ENCODE measurements around the gene XPNPEP1.
"Not testable (repeated sequence)": the region's sequence is repeated elsewhere in the genome, so short reads cannot be mapped to it uniquely, and the experiment has no call there.

XPNPEP1 gene

DNA sequence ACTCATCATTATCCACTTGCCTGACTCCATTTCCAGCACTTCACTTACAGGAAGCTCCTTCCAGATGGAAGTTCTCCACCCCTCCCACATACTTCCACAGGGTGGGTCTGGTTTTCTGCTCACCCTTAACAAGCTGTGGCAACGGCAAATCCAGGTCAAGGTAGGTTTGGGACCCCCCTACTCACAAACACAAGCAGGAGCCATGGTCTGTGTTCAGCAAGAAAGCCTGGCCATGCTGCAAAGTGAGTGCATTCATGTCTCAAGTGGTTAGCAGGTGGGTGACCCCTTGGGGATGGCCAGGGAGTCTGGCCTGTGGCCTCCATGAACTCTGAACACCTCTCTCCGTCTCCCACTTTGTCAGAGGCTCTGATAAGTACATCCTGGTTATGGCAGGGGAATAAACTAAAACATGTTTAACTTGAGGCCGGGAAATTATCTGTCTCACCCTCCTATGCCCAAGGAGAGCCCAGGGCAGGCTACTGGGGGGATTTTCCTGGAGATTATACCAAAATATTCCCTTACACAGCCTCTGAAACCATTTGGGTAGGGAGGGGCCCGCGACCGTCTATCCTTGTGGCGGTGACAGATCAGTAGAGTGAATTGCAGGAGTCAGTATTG, 844 bp downstream of the XPNPEP1 start:
- no peak for FAIRE-seq

DNA sequence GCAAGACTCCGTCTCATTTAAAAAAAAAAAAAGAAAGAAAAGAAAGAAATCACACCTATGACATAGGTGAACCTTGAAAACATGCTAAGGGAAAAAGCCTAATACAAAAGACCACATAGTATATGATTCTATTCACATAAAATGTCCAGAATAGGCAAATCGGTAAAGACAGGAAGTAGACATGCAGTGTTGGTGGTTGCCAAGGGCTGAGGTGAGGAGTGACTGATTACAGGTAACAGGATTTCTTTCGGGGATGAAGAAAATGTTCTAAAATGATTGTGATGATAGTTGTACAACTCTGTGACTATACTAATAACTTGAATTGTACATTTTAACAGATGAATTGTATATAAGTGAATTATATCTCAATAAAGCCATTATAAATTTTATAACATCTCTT, 3.3 kb downstream of the XPNPEP1 start:
- no peak for FAIRE-seq

GRCh38 chr10:109919220-109919619, 4.1 kb downstream of the XPNPEP1 start:
- no peak for FAIRE-seq

DNA sequence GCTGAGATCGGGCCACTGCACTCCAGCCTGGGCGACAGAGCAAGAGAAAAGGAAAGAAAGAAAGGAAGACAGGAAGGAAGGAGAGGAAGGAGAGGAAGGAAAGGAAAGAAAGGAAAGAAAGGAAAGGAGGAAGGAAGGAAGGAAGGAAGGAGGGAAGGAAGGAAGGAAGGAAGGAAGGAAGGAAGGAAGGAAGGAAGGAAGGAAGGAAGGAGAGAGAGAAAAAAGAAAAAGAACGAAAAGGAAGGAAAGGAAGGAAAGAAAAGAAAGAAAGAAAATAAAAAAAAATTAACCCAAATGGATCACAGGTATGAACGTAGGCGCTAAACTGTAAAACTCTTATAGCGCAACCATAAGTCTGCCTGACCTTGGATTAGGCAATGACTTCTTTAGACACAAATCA, 4.6 kb downstream of the XPNPEP1 start:
- not testable (repeated sequence) for FAIRE-seq

DNA sequence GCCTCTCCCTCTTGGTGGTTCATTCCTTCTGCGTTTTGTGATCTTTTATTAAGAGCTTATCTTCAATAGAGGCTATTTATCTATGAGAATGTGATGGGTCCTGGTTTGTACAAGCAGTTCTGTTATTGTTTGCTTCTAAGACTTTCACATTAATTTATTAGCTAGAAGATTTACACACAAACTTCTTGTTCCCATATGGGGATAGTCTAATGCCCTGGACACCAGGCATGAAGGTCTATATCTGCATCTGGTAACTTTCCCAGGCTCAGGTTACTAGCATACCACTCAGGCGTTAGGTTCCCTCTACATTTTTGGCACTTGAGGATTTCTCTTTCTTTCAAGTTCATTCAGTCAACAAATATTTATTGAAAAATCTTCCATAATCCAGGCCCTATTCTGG, 7.7 kb downstream of the XPNPEP1 start:
- FAIRE-seq: no peak

DNA sequence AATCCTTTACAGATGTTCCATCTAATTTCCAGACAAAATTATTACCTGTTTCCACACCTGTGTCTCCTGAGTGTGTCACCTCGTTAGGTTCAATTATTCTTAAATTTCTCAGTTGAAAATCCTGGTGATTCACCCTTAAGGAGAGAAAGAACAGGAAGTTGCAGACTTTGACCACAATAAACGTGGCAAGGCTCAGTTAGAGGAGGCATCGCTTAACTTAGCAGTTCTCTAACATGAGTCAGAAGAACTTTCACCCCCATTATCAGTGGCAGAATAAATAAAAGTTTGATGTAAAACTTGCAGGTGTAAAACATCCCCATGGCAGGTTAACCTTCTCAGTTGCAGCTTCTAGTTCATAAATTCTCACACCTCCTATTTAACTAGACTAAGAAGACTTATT, 8.3 kb downstream of the XPNPEP1 start:
- FAIRE-seq: no peak

GRCh38 chr10:109913306-109913892, 9.9 kb downstream of the XPNPEP1 start:
- no peak for FAIRE-seq

- FAIRE-seq: no peak
Observed at GRCh38 chr10:109912335-109913281, 10.7 kb downstream of the XPNPEP1 start.

DNA sequence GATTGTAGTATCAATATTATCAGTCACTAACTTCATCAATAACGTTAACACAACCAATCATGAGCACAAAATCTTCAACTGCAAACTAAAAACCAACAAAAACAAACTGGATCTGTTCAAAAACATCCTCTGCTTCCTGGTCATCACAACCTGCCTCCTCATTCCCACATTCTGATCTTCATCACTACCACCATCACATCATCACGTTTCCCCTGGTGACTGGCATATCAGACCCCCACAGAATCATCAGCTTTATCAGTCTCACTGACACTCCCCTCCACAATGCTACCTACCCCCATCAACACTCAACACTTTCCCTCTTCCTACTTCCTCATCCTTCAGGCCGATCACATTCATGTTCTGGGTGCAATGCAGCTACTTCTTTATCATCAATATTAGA, 11.4 kb downstream of the XPNPEP1 start:
- FAIRE-seq: no peak

- FAIRE-seq: no peak
Observed at GRCh38 chr10:109906316-109906715, 17.0 kb downstream of the XPNPEP1 start.

GRCh38 chr10:109904397-109904796, 18.9 kb downstream of the XPNPEP1 start:
- FAIRE-seq: no peak

GRCh38 chr10:109902992-109903947, 20.0 kb downstream of the XPNPEP1 start:
- FAIRE-seq: no peak

GRCh38 chr10:109899356-109900331, 23.7 kb downstream of the XPNPEP1 start:
- FAIRE-seq: no peak

- FAIRE-seq: no peak
Observed at GRCh38 chr10:109898666-109899355, 24.5 kb downstream of the XPNPEP1 start.

DNA sequence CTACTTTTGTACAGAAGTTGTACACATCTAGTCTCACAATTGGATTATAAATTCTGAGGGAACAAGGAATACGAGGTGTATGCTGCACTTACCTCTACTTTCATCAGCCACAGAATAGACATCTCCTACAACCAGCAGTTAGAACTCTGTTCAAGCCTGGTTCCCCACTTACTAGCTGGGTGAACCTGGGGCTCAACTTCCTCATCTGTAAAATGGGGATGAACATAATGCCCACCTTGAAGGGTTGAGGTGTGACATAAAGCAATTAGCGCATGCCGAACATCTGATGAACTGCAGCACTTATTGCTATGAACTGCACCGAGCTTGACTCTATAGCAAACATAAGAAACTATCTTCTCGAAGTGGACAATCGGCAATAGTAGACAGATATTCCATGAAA, 25.3 kb downstream of the XPNPEP1 start:
- no peak for FAIRE-seq

DNA sequence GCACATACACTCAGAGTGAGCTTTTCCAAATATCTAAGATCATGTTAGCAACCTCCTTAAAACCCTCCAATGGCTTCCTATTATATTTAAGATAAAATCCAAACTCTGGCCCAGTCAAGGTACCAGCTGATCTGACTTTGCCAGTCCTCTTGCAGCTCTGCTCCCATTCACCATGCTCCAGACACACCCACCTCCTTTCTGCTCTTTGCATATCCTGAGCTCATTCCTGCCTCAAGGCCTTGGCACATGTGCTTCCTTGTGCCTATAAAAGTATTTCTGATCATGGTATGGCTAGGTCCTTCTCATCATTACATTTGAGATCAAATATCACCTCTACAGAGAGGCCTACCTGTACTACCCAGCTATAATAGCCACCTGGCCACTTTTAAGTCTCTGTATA, 27.5 kb downstream of the XPNPEP1 start:
- no peak for FAIRE-seq

GRCh38 chr10:109895095-109895818, 28.1 kb downstream of the XPNPEP1 start:
- FAIRE-seq: no peak

DNA sequence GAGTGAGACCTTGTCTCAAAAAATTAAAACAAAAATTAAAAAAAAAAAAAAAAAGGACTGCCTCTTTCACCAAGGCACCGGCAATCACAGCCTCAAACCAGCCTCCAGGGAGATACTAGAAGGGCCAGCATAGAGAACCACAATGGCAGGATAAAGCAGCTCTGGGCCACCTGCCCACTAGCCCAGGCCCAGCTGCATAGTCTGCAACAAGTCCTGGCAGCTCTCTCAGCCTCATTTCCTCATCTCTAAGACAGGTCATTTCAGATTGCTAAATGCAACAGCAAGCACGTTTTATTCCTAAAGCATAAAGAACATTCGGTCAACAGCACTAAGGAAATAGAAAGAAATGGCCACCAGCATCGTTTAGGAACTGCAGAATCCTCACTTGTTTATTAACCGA, 28.8 kb downstream of the XPNPEP1 start:
- FAIRE-seq: no peak

DNA sequence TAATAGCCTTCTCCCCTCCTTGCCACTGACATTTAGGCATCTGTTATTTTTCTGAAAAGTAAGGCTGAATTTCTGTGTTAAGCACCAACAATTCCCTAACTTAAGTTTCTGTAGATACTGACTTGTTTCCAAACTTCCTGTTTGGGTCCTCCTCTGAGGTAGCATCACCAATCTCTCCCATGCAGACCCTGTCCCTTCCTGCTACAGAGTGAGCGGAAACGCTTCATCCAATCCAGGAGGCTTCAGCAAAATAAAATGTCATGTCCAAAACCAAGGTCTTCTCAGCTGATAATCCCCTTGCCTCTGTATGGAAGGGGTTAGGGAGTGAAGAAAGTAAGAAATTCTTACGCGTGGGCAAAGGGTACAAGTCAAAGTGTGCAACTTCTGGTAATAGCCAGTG, 29.9 kb downstream of the XPNPEP1 start:
- FAIRE-seq: no peak

DNA sequence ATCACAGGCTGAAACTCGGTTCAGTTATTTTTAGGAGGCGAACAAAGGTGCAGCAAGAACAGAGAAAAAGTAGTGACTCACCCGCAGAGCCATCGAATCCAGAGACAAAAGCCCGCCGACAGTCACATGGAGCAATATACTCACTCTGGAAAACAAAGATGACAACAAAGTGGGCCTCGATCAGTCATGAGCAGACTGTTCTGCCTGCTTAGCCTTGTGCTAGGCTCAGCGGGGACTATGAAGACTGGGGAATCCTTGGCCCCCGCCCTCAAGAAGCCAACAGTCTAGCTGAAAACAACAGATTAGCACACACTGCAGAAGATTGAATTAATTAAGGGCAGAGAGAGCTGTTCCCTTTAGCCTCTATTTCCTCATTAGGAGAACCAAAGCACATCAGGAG, 30.4 kb downstream of the XPNPEP1 start:
- FAIRE-seq: no peak
